ENCODE data around the gene NPHP4.

The NPHP4 gene

DNA sequence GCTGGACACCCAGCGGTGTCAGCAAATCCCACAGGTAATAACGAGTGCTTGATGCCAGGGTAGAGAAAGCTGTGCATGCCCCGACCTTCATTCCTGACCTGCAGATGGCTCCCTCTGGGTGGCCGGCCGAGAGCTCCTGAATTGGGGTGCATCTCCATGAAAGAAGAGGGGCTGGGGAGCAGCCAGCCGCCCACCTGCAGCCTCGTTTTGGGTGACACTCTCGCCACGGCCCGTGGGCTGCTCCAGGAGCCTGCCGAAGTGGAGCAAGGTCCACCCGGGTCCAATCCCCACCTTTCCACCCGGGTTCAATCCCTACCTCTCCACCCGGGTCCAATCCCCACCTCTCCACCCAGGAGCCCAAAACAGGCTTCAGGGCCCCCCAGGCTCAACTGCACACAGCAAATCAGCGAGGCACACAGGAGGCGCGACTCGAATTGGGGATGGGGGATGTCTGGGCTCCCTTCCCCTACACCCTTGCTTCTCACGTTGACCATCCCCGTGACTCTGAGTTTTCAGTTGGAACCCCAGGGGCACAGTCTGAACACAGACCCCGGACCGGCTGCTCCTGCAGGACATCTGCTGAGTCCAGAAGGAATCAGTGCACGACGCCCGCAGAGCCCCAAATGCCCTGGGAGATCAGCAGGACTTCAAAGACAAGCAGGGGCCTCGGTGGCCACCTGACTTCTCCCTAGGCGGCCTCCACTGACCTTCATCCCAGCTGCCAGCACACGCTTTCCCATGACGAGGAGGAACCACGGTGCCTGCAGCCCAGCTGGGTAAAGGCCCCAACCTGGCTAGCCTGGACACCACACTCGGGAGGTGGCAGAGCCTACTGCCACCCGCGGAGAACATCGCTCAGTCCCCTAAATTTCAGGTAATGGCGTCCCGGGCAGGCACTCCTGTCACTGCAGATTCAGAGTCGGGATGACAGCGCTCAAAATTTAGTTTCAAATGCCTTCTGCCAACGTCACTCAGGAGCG is 159.0 kb downstream of the NPHP4 start:
- CTCF ChIA-PET, result no interaction called here
- TF ChIP-seq CTCF (IDR thresholded peaks at IDR 0.05; ENCODE audit: control extremely low read depth, extremely low read depth, low read depth, missing control alignments), result no peak
- no peak for DNase-seq (ENCODE audit: extremely low spot score)
- POLR2A ChIA-PET, result no interaction called here

- no peak for DNase-seq (ENCODE audit: extremely low spot score)
- no peak for TF ChIP-seq CTCF (IDR thresholded peaks at IDR 0.05; ENCODE audit: control extremely low read depth, extremely low read depth, low read depth, missing control alignments)
- ChIA-PET POLR2A (no interaction called here), CTCF (no interaction called here)
Measured at GRCh38 chr1:5831600-5832335, 160.5 kb downstream of the NPHP4 start.

DNA sequence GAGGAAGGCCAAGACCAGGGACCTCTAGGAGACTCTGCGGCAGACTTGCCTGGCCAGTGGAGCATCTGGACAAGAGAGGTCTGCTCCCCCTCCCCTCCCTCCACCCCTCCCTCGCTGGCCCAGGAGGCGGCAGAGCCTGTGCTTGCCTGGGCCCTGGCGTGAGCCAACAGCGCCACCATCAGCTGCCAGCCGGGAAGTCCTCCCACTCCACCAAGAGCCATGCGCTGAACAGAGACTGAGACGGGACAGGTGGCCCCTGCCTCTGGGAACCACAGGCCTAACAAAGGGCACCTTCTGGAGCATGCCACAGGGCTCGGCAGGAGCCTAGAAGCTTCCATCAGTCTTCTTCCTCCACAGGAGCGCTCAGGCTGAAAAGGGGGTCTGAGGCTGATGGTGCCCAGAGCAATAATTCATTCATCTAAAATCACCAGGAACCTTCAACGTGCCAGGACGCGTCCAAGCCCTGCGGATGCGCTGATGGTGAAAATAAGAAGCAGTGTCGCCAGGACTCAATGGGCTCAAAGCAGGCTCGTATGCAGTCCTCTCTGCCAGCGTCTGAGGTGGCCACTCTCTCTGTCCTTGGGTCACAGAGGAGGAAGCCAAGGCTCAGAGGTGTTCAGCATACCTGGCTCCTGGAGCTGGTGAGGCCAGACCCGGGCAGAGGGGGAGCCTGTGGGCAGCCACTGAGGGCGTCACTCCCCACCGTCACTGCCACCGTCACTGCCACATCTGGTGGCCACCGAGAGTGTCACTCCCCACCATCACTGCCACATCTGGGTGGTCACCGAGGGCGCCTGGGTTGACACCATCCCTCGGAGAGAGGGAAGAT is 161.2 kb downstream of the NPHP4 start:
- TF ChIP-seq CTCF (IDR thresholded peaks at IDR 0.05; ENCODE audit: control extremely low read depth, extremely low read depth, low read depth, missing control alignments), result no peak
- ChIA-PET POLR2A (no interaction called here), CTCF (no interaction called here)
- no peak for DNase-seq (ENCODE audit: extremely low spot score)

- DNase-seq (ENCODE audit: extremely low spot score), result no peak
- no peak for TF ChIP-seq CTCF (IDR thresholded peaks at IDR 0.05; ENCODE audit: control extremely low read depth, extremely low read depth, low read depth, missing control alignments)
- ChIA-PET POLR2A (no interaction called here), CTCF (no interaction called here)
Measured at GRCh38 chr1:5829414-5829813, 162.8 kb downstream of the NPHP4 start.

- ChIA-PET POLR2A (no interaction called here), CTCF (no interaction called here)
- DNase-seq (ENCODE audit: extremely low spot score), result no peak
- TF ChIP-seq CTCF (IDR thresholded peaks at IDR 0.05; ENCODE audit: control extremely low read depth, extremely low read depth, low read depth, missing control alignments), result no peak
Measured at GRCh38 chr1:5828308-5828935, 163.8 kb downstream of the NPHP4 start.

DNA sequence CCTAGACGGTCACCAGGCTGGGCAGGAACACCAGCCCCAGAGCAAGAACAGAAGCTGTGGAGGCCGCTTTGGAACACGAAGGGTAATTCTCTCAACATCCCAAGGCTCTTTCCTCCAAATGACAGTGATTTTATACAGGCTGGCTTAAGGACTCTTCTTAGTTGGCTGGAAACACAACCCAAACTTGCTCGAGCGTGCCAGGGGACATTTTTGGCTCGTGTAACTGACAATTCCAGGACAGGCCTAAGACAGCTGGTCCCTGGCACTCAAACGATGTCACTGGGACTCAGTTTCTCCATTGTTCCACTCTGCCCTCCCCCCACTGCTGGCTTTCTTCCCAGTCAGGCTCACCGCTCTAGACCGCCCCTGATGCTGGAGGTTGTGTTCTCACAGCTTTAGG is 164.7 kb downstream of the NPHP4 start:
- no peak for DNase-seq (ENCODE audit: extremely low spot score)
- CTCF ChIA-PET, result no interaction called here
- POLR2A ChIA-PET, result no interaction called here
- no peak for TF ChIP-seq CTCF (IDR thresholded peaks at IDR 0.05; ENCODE audit: control extremely low read depth, extremely low read depth, low read depth, missing control alignments)

Data from GM10248 (cell line).